ENCODE data around the gene HS3ST3B1.

HS3ST3B1 gene

GRCh38 chr17:14351493-14351892 lies 50.6 kb downstream of the HS3ST3B1 start:
- TF ChIP-seq NFIC (IDR thresholded peaks at IDR 0.05), result no peak
- no peak for TF ChIP-seq EP300 (IDR thresholded peaks at IDR 0.05; ENCODE audit: borderline replicate concordance)
- no peak for TF ChIP-seq TAF1 (IDR thresholded peaks at IDR 0.05; ENCODE audit: low read depth)
- TF ChIP-seq ZBTB7A (IDR thresholded peaks at IDR 0.05; ENCODE audit: low read depth), result no peak
- TF ChIP-seq TEAD4 (IDR thresholded peaks at IDR 0.05), result no peak
- no peak for TF ChIP-seq USF1 (IDR thresholded peaks at IDR 0.05)
- no peak for TF ChIP-seq CEBPB (IDR thresholded peaks at IDR 0.05)
- TF ChIP-seq FOXM1 (IDR thresholded peaks at IDR 0.05; ENCODE audit: borderline replicate concordance, low read depth), result no peak
- TF ChIP-seq RAD21 (IDR thresholded peaks at IDR 0.05; ENCODE audit: low read depth), result no peak
- no peak for TF ChIP-seq YY1 (IDR thresholded peaks at IDR 0.05; ENCODE audit: low read depth)
- TF ChIP-seq TCF12 (IDR thresholded peaks at IDR 0.05; ENCODE audit: low read depth), result no peak
- no peak for TF ChIP-seq EGR1 (IDR thresholded peaks at IDR 0.05)
- no peak for TF ChIP-seq CREB1 (IDR thresholded peaks at IDR 0.05; ENCODE audit: low read depth)
- TF ChIP-seq MAX (IDR thresholded peaks at IDR 0.05), result no peak
- no peak for TF ChIP-seq REST (IDR thresholded peaks at IDR 0.05; ENCODE audit: low read depth)

- no peak for TF ChIP-seq TAF1 (IDR thresholded peaks at IDR 0.05; ENCODE audit: low read depth)
- no peak for TF ChIP-seq YY1 (IDR thresholded peaks at IDR 0.05; ENCODE audit: low read depth)
- no peak for TF ChIP-seq RAD21 (IDR thresholded peaks at IDR 0.05; ENCODE audit: low read depth)
- TF ChIP-seq TEAD4 (IDR thresholded peaks at IDR 0.05), result no peak
- TF ChIP-seq EGR1 (IDR thresholded peaks at IDR 0.05), result no peak
- TF ChIP-seq MAX (IDR thresholded peaks at IDR 0.05), result no peak
- TF ChIP-seq FOXM1 (IDR thresholded peaks at IDR 0.05; ENCODE audit: borderline replicate concordance, low read depth), result no peak
- TF ChIP-seq CREB1 (IDR thresholded peaks at IDR 0.05; ENCODE audit: low read depth), result no peak
- no peak for TF ChIP-seq REST (IDR thresholded peaks at IDR 0.05; ENCODE audit: low read depth)
- no peak for TF ChIP-seq ZBTB7A (IDR thresholded peaks at IDR 0.05; ENCODE audit: low read depth)
- TF ChIP-seq EP300 (IDR thresholded peaks at IDR 0.05; ENCODE audit: borderline replicate concordance), result no peak
- no peak for TF ChIP-seq CEBPB (IDR thresholded peaks at IDR 0.05)
- no peak for TF ChIP-seq TCF12 (IDR thresholded peaks at IDR 0.05; ENCODE audit: low read depth)
- no peak for TF ChIP-seq USF1 (IDR thresholded peaks at IDR 0.05)
- no peak for TF ChIP-seq NFIC (IDR thresholded peaks at IDR 0.05)
These were observed 51.3 kb downstream of the HS3ST3B1 start for GRCh38 chr17:14352136-14352535.

GRCh38 chr17:14353861-14354474 lies 53.1 kb downstream of the HS3ST3B1 start:
- TF ChIP-seq ZBTB7A (IDR thresholded peaks at IDR 0.05; ENCODE audit: low read depth) (no peak), REST (IDR thresholded peaks at IDR 0.05; ENCODE audit: low read depth) (no peak), NFIC (IDR thresholded peaks at IDR 0.05) (no peak), TCF12 (IDR thresholded peaks at IDR 0.05; ENCODE audit: low read depth) (no peak), EP300 (IDR thresholded peaks at IDR 0.05; ENCODE audit: borderline replicate concordance) (no peak), USF1 (IDR thresholded peaks at IDR 0.05) (no peak), YY1 (IDR thresholded peaks at IDR 0.05; ENCODE audit: low read depth) (no peak), TAF1 (IDR thresholded peaks at IDR 0.05; ENCODE audit: low read depth) (no peak), RAD21 (IDR thresholded peaks at IDR 0.05; ENCODE audit: low read depth) (no peak)

- TF ChIP-seq TEAD4 (IDR thresholded peaks at IDR 0.05) (no peak), YY1 (IDR thresholded peaks at IDR 0.05; ENCODE audit: low read depth) (no peak), EGR1 (IDR thresholded peaks at IDR 0.05) (no peak), TCF12 (IDR thresholded peaks at IDR 0.05; ENCODE audit: low read depth) (no peak), USF1 (IDR thresholded peaks at IDR 0.05) (no peak), CEBPB (IDR thresholded peaks at IDR 0.05) (no peak), FOXM1 (IDR thresholded peaks at IDR 0.05; ENCODE audit: borderline replicate concordance, low read depth) (no peak), TAF1 (IDR thresholded peaks at IDR 0.05; ENCODE audit: low read depth) (no peak), EP300 (IDR thresholded peaks at IDR 0.05; ENCODE audit: borderline replicate concordance) (no peak)
These were observed 53.9 kb downstream of the HS3ST3B1 start for GRCh38 chr17:14354807-14355206.

Data from Ishikawa (cell line).